HG03565 (cell line): ENCODE measurements around the gene CNTLN.
"Not testable (repeated sequence)": the region's sequence is repeated elsewhere in the genome, so short reads cannot be mapped to it uniquely, and the experiment has no call there.

ENCODE experiments used
- ATAC-seq: cut with Tn5 transposase; IDR thresholded peaks from one replicate; pipeline ENCODE4 v1.9.1; 2021; ENCODE audit warnings: mild to moderate bottlenecking, moderate library complexity; ENCODE audit not compliant: unreplicated experiment

The CNTLN gene

GRCh38 chr9:17294822-17295624, 160.2 kb downstream of the CNTLN start:
- no peak for ATAC-seq

- ATAC-seq = no peak
Observed at GRCh38 chr9:17315341-17315740, 180.5 kb downstream of the CNTLN start.

DNA sequence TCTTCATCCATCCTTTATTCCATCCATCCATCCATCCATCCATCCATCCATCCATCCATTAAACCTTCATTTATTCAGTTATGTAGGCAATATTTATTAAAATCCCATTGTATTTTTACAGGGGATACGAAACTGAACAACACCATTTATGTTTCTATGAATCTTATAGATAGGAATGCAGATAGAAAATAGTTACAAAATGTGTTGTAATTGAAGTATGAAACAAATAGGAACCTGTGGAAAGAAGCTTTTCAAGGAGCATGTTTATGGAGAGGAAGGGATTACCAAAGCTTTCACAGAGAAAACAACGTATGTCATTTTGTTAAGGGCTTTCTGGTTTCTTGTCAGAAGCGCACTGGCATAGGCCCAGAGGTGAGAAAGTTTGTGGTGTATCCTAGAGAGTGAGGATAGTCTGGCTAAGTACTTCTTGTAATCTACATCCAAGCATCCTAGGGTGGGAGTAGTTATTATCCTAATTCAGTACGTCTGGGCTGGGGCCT, 184.0 kb downstream of the CNTLN start:
- ATAC-seq = no peak

DNA sequence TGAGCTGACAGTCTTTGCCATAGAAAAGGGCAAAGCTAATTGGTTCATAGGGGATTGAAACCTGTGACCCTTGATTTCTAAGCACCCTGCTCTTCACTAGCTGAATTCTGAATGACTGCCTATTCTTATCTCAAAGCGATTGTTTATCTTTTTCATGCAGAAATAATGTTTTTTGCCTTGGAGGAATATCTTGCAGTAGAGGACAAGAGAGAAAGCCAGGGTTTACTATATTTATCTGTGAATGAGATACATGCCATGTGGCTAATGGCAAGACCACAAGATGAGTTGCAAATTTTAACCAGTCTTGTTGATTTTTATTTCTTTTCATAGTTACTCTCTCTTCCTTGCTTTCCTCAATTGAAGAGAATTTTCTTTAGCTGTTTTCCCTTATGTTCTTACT, 185.0 kb downstream of the CNTLN start:
- no peak for ATAC-seq

DNA sequence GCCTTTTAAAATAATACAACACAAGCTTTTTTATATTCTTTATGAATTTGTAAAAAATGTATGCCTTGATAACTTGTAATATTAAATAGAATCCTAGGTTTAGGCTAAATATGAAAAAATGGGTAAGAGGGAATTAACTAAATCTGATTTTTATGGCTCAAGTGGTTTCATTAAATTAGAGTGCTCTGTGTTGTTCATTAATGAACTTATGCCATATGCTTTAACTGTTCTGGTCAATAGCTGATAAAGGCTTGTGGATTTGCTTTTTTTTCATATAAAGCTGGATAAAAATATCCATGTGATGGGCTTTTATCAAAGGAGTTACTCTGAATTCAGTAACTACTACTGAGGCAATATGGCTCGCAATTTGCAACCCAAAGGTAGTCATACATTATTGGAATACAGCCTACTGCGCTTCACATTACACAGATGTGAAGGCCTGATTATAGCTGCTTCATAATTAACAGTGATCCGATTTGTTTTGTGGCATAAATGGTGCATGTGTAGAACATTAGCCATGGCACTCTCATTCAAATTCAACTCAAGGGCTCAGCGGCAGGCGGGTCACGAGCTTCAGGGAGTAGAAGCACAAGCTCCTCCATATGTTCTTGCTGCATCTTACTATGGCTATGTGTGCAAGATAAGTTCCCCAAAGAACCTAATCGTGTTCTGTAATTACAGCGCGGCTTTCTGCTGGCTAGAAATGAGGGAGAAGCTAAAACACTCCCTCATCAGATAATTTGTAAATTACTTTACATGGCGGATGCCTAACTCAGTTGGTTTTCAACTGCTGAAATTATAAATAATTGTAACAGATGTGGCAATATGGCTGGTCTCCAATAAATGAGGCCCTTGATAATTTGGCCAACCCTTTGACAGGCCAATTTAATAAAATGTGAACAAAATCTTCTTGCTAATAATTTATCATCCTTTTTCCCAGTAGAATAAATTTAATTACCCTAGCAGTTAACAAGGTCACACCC, 188.3 kb downstream of the CNTLN start:
- no peak for ATAC-seq

GRCh38 chr9:17328331-17328730, 193.5 kb downstream of the CNTLN start:
- ATAC-seq = no peak

DNA sequence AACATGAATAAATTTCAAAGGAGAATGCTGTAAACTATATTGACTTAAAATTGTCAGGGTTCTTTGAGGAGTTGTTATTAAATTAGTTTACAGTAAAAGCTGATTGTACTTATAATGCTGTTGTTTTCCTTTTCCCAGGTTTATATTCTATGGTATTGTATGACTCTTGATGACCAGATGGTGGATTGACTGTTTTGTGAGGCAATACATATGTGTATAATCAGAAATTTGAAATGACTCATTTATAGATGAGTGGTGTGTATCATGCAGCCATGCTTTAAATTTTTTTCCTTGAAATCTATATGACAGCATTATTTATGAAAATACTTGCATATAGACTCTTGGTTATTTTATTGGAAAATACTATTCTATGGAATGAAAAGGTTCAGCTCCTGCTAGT, 195.3 kb downstream of the CNTLN start:
- no peak for ATAC-seq

GRCh38 chr9:17332115-17332514, 197.3 kb downstream of the CNTLN start:
- no peak for ATAC-seq

GRCh38 chr9:17339156-17339555, 204.3 kb downstream of the CNTLN start:
- no peak for ATAC-seq

- no peak for ATAC-seq
Observed at GRCh38 chr9:17342696-17343095, 207.9 kb downstream of the CNTLN start.

DNA sequence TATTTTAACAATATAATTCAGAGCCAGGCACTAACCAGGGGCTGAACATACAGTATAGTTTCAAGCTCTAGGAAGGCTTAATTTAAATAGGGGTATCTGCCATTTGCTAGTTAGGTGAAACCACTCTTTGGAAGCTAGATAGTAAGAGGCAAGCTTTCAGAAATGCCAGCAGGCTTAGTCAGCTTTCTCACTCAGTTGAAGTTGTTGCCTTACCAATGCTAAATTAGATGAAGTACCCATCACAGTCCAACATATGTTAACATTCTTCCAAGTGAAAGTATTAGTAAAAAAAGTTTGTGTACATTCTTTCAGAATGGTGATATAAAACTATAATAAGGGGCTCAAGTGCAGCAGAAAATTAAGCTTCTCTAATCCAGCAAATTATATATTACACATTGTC, 215.0 kb downstream of the CNTLN start:
- ATAC-seq = no peak

- not testable (repeated sequence) for ATAC-seq
Observed at GRCh38 chr9:17354006-17354405, 219.2 kb downstream of the CNTLN start.

- ATAC-seq = no peak
Observed at GRCh38 chr9:17361378-17361777, 226.5 kb downstream of the CNTLN start.

DNA sequence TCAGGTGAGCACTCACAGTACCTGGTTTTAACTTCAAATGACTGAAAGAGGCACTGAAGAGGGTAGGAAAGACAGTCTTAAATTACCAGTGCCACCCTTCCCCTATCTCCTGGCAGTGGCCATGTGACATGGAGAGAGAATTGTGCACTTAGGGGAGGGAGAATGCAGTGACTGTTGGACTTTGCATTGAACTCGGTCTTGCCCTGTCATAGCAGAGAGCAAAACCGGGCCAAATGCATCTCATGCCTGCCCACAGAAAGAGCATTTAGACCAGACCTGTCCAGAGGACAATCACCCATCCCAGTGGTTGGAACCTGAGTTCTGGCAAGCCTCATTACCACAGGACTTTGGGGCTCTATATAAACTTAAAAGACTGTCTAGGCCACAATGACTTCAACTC, 232.2 kb downstream of the CNTLN start:
- ATAC-seq = no peak

DNA sequence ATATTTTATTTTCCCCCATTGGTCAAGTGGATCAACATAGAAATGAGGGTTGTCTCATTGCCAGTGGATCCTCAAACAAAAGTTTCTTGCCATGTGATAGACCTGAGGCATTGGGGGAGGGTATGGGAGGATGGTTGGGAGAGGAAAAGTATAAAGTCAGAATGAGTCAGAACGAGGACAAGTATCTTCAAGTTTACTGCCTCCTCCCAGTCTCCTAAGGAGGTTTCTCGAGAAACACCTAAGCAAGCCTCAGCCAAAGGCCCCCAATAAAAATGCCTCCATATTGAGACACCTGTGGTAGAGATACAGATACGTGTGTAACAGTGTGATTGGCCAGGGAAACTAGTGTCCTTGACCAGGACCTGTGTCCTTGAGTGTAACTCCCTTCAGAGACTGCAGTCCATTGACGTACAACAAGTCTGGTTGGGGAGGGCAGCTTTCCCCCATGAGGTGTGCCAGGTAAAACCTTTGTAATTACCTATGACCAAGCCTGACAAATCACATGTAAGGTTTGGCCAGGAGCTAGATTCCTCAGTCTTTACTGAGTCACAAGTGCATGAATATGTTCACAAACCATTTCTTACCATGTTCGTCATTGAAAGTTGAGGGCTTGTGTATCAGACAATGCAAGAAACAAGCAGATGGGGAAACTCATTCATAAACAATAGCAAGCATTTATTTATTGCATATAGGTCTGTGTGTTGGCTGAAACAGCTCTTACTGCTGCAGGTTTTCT, 245.5 kb downstream of the CNTLN start:
- ATAC-seq = no peak

GRCh38 chr9:17387565-17387964, 252.7 kb downstream of the CNTLN start:
- ATAC-seq = no peak

DNA sequence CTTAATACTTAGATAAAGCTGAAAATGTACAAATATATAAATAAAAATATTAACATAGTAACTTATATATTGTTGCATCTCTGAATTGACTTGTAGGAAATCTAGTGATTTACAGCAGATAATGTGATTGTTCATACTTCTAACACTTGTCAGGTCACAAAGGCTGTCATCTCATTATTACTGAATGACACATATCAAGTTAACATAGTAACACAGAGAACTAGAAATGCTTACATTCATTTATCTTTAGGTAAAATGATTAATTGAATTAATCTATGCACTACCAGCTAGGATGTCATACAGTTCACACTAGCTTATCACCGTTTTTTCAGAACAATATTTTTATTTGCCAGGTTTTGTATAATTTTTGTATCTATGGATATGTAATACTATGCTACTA, 254.2 kb downstream of the CNTLN start:
- no peak for ATAC-seq

DNA sequence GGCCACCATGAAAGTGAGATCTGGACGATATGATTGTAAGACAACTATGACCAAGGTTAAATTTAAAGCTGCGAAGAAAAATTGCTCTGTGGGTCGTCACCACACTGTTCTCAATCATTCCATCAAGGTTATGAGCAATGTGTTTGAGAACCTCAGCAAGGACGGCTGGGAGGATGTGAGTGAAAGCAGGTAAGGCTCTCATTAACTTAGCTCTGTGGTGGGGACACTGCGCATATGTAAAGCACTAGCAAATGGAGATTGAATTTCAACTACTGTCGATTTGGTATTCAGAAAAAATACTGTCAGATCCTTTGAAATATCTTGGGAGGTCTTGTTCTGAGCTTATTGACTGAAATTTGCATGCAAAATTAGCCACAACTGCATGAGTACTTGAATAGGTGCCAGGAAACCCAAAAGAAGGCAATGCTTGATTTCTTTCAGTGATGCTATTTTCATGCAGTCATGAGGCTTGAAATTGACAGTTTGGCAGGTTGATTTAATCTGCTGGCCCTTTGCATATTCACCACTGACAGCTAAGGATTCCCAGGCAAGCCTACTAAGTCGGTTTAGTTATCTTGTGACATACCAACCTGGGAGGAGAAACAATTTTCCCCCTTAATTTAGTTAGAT, 260.2 kb downstream of the CNTLN start:
- ATAC-seq = no peak

- ATAC-seq = not testable (repeated sequence)
Observed at GRCh38 chr9:17397166-17397728, 262.4 kb downstream of the CNTLN start.

- ATAC-seq = no peak
Observed at GRCh38 chr9:17398350-17398749, 263.5 kb downstream of the CNTLN start.
